GM23338 (cell line): ENCODE data around the gene GSDME. TPM values are rescaled to one million over a fixed set of nuclear protein-coding genes. Genes with fewer than 3 reads are reported as not detected.

ENCODE experiments used
- ATAC-seq: fragments of 200-7000 bp; cut with Tn5 transposase; 3 replicates; pipeline ENCODE4 v1.9.1; 2020
- DNase-seq: peaks from one replicate; pipeline ENCODE4 v3.0.0-alpha.2; 2015; ENCODE audit warnings: low spot score
- H2AFZ ChIP-seq: fragments of 200-600 bp; sonication (generic); 2 replicates; pipeline ENCODE4 v1.8.0; 2016; ENCODE audit warnings: antibody characterized with exemption, mild to moderate bottlenecking, moderate library complexity
- H3F3A ChIP-seq: fragments of 200-600 bp; sonication (generic); replicated peaks from 2 replicates; pipeline ENCODE4 v1.8.0; 2017; ENCODE audit warnings: antibody characterized with exemption, mixed run types, low read depth
- H3K27ac ChIP-seq: fragments of 200-600 bp; sonication (generic); 2 replicates; pipeline ENCODE4 v1.6.1; 2016; ENCODE audit warnings: low read depth
- H3K27me3 ChIP-seq: fragments of 200-600 bp; sonication (generic); 2 replicates; pipeline ENCODE4 v1.8.0; 2016; ENCODE audit warnings: mild to moderate bottlenecking, mixed run types, moderate library complexity; ENCODE audit not compliant: insufficient read depth
- H3K36me3 ChIP-seq: fragments of 200-600 bp; sonication (generic); 2 replicates; pipeline ENCODE4 v1.8.0; 2016; ENCODE audit warnings: mild to moderate bottlenecking; ENCODE audit not compliant: insufficient read depth
- H3K4me1 ChIP-seq: fragments of 200-600 bp; sonication (generic); 2 replicates; pipeline ENCODE4 v1.8.0; 2016; ENCODE audit warnings: mild to moderate bottlenecking, moderate library complexity; ENCODE audit not compliant: insufficient read depth
- H3K4me2 ChIP-seq: fragments of 200-600 bp; sonication (generic); 2 replicates; pipeline ENCODE4 v1.7.1; 2017; ENCODE audit warnings: mixed run types
- H3K4me3 ChIP-seq: fragments of 200-600 bp; sonication (generic); 2 replicates; pipeline ENCODE4 v1.6.1; 2016; ENCODE audit warnings: mixed run types
- H3K79me2 ChIP-seq: fragments of 200-600 bp; sonication (generic); replicated peaks from 2 replicates; pipeline ENCODE4 v1.8.0; 2017; ENCODE audit warnings: mild to moderate bottlenecking; ENCODE audit not compliant: insufficient read depth
- H3K9me2 ChIP-seq: fragments of 200-600 bp; sonication (generic); 2 replicates; pipeline ENCODE4 v1.8.0; 2017; ENCODE audit not compliant: insufficient read depth
- H4K20me1 ChIP-seq: fragments of 200-600 bp; sonication (generic); replicated peaks from 2 replicates; pipeline ENCODE4 v1.8.0; 2017; ENCODE audit warnings: mild to moderate bottlenecking; ENCODE audit not compliant: insufficient read depth
- H3K27ac Mint-ChIP-seq: 2 replicates; pipeline ENCODE4 v1.8.0; 2020; ENCODE audit warnings: inconsistent platforms, mild to moderate bottlenecking, moderate library complexity, mixed read lengths
- H3K27me3 Mint-ChIP-seq: 3 replicates; pipeline ENCODE4 v1.8.0; 2022; ENCODE audit warnings: low read depth, mild to moderate bottlenecking, moderate library complexity, mixed read lengths, inconsistent platforms; ENCODE audit not compliant: insufficient read depth, poor library complexity
- H3K36me3 Mint-ChIP-seq: 3 replicates; pipeline ENCODE4 v1.8.0; 2021; ENCODE audit warnings: low read depth, mild to moderate bottlenecking, inconsistent platforms, moderate library complexity, mixed read lengths
- H3K4me1 Mint-ChIP-seq: 3 replicates; pipeline ENCODE4 v1.8.0; 2020; ENCODE audit warnings: mild to moderate bottlenecking, inconsistent platforms, mixed read lengths
- H3K4me3 Mint-ChIP-seq: 3 replicates; pipeline ENCODE4 v1.8.0; 2021; ENCODE audit warnings: moderate library complexity, mild to moderate bottlenecking, inconsistent platforms, mixed read lengths
- H3K9me3 Mint-ChIP-seq: 3 replicates; pipeline ENCODE4 v1.8.0; 2020; ENCODE audit warnings: moderate library complexity, mild to moderate bottlenecking, inconsistent platforms, mixed read lengths
- CREB1 ChIP-seq: fragments of 250-450 bp; sonication (Bioruptor Pico); IDR thresholded peaks from 2 replicates; pipeline ENCODE4 v1.5.0; 2020; ENCODE audit warnings: low read depth, mild to moderate bottlenecking, moderate library complexity
- CTCF ChIP-seq, 2 experiments: fragments of 200-600 bp in 1 of 2; sonication (generic) in 1 of 2; conservative IDR thresholded peaks; 2 replicates each; pipeline versions ENCODE4 v1.5.1 to v1.6.1; 2016 to 2017; ENCODE audit warnings: antibody characterized with exemption in 2 of 2, low read depth in 2 of 2, mild to moderate bottlenecking in 2 of 2, moderate library complexity in 1 of 2
- ETS1 ChIP-seq: IDR thresholded peaks from 2 replicates; pipeline ENCODE4 v1.6.1; 2016; ENCODE audit warnings: antibody characterized with exemption
- EZH2 ChIP-seq: fragments of 200-600 bp; sonication (generic); IDR thresholded peaks from one replicate; pipeline ENCODE4 v1.8.0; 2017; ENCODE audit warnings: antibody characterized with exemption, mild to moderate bottlenecking, low read depth; ENCODE audit not compliant: unreplicated experiment
- EZH2phosphoT487 ChIP-seq: fragments of 200-600 bp; sonication (generic); IDR thresholded peaks from one replicate; pipeline ENCODE4 v1.8.1; 2018; ENCODE audit warnings: antibody characterized with exemption; ENCODE audit not compliant: unreplicated experiment
- NANOG ChIP-seq: IDR thresholded peaks from 2 replicates; pipeline ENCODE4 v1.6.1; 2016; ENCODE audit warnings: antibody characterized with exemption, borderline replicate concordance
- STAT1 ChIP-seq: IDR thresholded peaks from one replicate; pipeline ENCODE4 v1.6.1; 2016; ENCODE audit warnings: antibody characterized with exemption; ENCODE audit not compliant: unreplicated experiment
- ZNF114 ChIP-seq: fragments of 250-450 bp; sonication (Bioruptor Pico); IDR thresholded peaks from 2 replicates; pipeline ENCODE4 v1.5.0; 2020; ENCODE audit warnings: mild to moderate bottlenecking, moderate library complexity
- ZNF331 ChIP-seq: fragments of 250-450 bp; sonication (Bioruptor Pico); IDR thresholded peaks from 2 replicates; pipeline ENCODE4 v1.5.0; 2020; ENCODE audit warnings: low read depth, mild to moderate bottlenecking, moderate library complexity
- ZNF462 ChIP-seq: fragments of 250-450 bp; sonication (Bioruptor Pico); IDR thresholded peaks from 2 replicates; pipeline ENCODE4 v1.5.0; 2020; ENCODE audit warnings: mild to moderate bottlenecking, moderate library complexity
- polyA plus RNA-seq: library from polyadenylated mRNA; unstranded; fragments of >200 nt; fragmentation: Nextera tagmentation; extraction: Ambion mirVana; gene quantifications from 2 replicates; pipeline ENCODE4 v1.2.1, GENCODE V29; 2016
- total RNA-seq: library from RNA; depleted of rRNA; stranded (reverse); fragments of >200 nt; shearing (Covaris generic); gene quantifications from 2 replicates; pipeline ENCODE4 v1.2.3, GENCODE V29; 2014

Gene GSDME
- total and polyA plus RNA-seq, 2 experiments from 2014 or later, result 8.3 to 8.5 TPM

GRCh38 chr7:24741679-24742505 lies 15.4 kb downstream of the GSDME start:
- TF ChIP-seq ZNF331 (no peak), NANOG (no peak), STAT1 (no peak), EZH2phosphoT487 (no peak), CTCF (conservative IDR thresholded peaks at IDR 0.05; ENCODE audit: low read depth in 2 of 2) (no peak), ETS1 (no peak), CREB1 (CRISPR knock-in tag) (no peak), ZNF114 (CRISPR knock-in tag) (no peak), EZH2 (no peak), ZNF462 (CRISPR knock-in tag) (no peak)
- Mint-ChIP-seq H3K4me3 (no peak overlapping the region), H3K4me1 (peaks cover 8% of the 10 kb centered on the region; the same call in 2 of the 3 replicates), H3K36me3 (peaks cover 6% of the 10 kb centered on the region; the same call in 2 of the 3 replicates), H3K9me3 (peaks cover 16% of the 10 kb centered on the region; the same call in 1 of the 3 replicates), H3K27ac (no peak overlapping the region), H3K27me3 (no peaks in the 10 kb centered on the region)
- no peak overlapping the region for H3K27ac ChIP-seq
- no peak overlapping the region for H3K4me3 ChIP-seq
- H3K79me2 ChIP-seq, result no peaks in the 10 kb centered on the region
- no peaks in the 10 kb centered on the region for H3K27me3 ChIP-seq
- DNase-seq (no peak), ATAC-seq (no peak)
- H3K4me2 ChIP-seq, result no peak overlapping the region
- H3K4me1 ChIP-seq, result peaks cover 8% of the 10 kb centered on the region; the same call in 1 of the 2 replicates
- no peaks in the 10 kb centered on the region for H4K20me1 ChIP-seq
- no peaks in the 10 kb centered on the region for H3K9me2 ChIP-seq
- no peaks in the 10 kb centered on the region for H3F3A ChIP-seq
- no peak overlapping the region for H2AFZ ChIP-seq
- no peaks in the 10 kb centered on the region for H3K36me3 ChIP-seq
